HG03196 (cell line): ENCODE data around the gene CEACAM21.

ENCODE experiments used
- ATAC-seq: cut with Tn5 transposase; IDR thresholded peaks from one replicate; pipeline ENCODE4 v1.9.1; 2021; ENCODE audit not compliant: unreplicated experiment

The CEACAM21 gene

GRCh38 chr19:41584260-41584810, 8.4 kb downstream of the CEACAM21 start:
- no peak for ATAC-seq

GRCh38 chr19:41584931-41585330, 9.0 kb downstream of the CEACAM21 start:
- ATAC-seq: no peak

- no peak for ATAC-seq
Observed at GRCh38 chr19:41586064-41586463, 10.1 kb downstream of the CEACAM21 start.

- no peak for ATAC-seq
Observed at GRCh38 chr19:41587101-41587837, 11.3 kb downstream of the CEACAM21 start.

GRCh38 chr19:41587838-41588210, 11.9 kb downstream of the CEACAM21 start:
- no peak for ATAC-seq

GRCh38 chr19:41588497-41589209, 12.7 kb downstream of the CEACAM21 start:
- ATAC-seq: no peak

GRCh38 chr19:41589371-41589770, 13.4 kb downstream of the CEACAM21 start:
- ATAC-seq: no peak

- no peak for ATAC-seq
Observed at GRCh38 chr19:41590936-41591335, 15.0 kb downstream of the CEACAM21 start.

GRCh38 chr19:41591951-41592562, 16.1 kb downstream of the CEACAM21 start:
- no peak for ATAC-seq

GRCh38 chr19:41595258-41595889, 19.4 kb downstream of the CEACAM21 start:
- no peak for ATAC-seq

- ATAC-seq: no peak
Observed at GRCh38 chr19:41595890-41596280, 19.9 kb downstream of the CEACAM21 start.

GRCh38 chr19:41597600-41598041, 21.7 kb downstream of the CEACAM21 start:
- no peak for ATAC-seq

- no peak for ATAC-seq
Observed at GRCh38 chr19:41599175-41599966, 23.4 kb downstream of the CEACAM21 start.

GRCh38 chr19:41601771-41602170, 25.8 kb downstream of the CEACAM21 start:
- ATAC-seq: no peak

- no peak for ATAC-seq
Observed at GRCh38 chr19:41604831-41605230, 28.9 kb downstream of the CEACAM21 start.

GRCh38 chr19:41606215-41606837, 30.4 kb downstream of the CEACAM21 start:
- ATAC-seq: no peak

GRCh38 chr19:41607668-41608067, 31.7 kb downstream of the CEACAM21 start:
- ATAC-seq: no peak

GRCh38 chr19:41610789-41611188, 34.8 kb downstream of the CEACAM21 start:
- ATAC-seq: no peak

GRCh38 chr19:41612483-41612882, 36.5 kb downstream of the CEACAM21 start:
- ATAC-seq: no peak

GRCh38 chr19:41615207-41615606, 39.2 kb downstream of the CEACAM21 start:
- ATAC-seq: no peak
